ENCODE data around the gene ITSN1.

DNA sequence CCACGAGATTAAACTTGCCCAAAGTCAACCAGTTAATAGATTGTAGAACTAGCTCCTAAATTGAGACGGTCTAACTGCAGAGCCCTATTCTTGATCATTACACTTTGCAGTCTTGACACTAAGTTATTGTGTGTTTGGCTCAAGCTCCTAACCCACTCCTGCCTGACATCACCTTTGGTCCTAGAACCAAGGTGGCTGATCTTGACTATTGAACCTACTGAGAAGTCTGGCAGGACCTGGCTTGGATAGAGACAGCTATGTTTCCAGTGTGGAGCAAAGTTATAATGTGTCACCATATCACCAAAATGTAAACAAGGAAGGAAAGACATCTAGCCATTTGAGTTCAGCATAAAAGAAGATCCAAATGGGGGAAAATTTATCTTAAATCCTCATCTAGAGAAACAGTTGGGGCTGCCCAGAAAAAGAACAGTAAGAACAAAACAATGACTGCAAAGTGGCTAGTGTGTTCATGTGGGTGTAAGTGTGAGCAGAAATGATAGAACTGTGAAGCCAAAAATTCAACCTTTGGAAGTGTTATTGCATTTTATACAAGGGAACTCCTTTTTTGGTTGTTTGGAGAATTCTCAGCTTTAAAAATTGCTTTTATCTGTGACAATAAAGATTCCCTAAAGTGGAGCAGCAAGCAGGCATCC lies 166.5 kb downstream of the ITSN1 start:
- TF ChIP-seq CTCF (IDR thresholded peaks at IDR 0.05) (no peak), POLR2A (IDR thresholded peaks at IDR 0.05) (no peak)
